Measurements from ENCODE around the gene SETD2. TPM values are rescaled to one million over a fixed set of nuclear protein-coding genes. Genes with fewer than 3 reads are reported as not detected.
"Not testable (repeated sequence)": the region's sequence is repeated elsewhere in the genome, so short reads cannot be mapped to it uniquely, and the experiment has no call there.

Gene SETD2
- polyA plus RNA-seq, 3 donors, result 10.8 to 18.8 (median 15.4) TPM

DNA sequence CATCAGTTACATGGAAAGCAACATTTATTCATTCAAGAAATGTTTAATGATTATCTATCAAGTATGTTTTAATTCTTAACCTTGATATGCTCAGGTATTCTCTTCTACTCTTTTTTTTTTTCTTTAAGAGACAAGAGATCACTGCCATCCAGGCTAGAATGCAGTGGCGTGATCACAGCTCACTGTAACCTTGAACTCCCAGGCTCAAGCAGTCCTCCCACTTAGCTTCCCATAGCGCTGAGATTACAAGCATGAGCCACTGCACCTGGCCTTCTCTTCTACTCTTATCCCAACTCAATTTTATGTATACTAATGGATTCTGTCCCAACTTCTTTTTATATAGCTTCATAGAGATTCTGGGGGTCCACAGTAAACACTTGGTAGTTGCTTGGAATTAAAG lies 50.9 kb downstream of the SETD2 start:
- H3K27ac ChIP-seq (ENCODE audit: low read depth, low read length), result no peak overlapping the region
- 93 to 95% (median 93%) methylated on average over 2 of the region's 2 CpGs for WGBS, 3 donors

DNA sequence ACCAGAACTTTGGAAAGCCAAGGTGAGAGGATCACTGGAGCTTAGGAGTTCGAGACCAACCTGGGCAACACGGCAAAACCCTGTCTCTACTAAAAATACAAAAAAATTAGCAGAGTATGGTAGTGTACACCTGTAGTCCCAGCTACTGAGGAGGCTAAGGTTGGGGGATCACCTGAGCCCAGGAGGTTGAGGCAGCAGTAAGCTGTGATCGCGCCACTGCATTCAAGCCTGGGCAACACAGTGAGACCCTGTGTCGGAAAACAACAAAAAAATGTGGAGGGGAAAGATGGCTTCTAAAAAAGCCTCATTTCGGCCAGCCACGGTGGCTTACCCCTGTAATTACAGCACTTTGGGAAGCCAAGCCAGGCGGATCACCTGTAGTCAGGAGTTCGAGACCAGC lies 54.5 kb downstream of the SETD2 start:
- no peak overlapping the region for H3K27ac ChIP-seq (ENCODE audit: low read depth, low read length)
- WGBS, 3 donors, result 95 to 97% (median 96%) methylated on average over 9 of the region's 9 CpGs

DNA sequence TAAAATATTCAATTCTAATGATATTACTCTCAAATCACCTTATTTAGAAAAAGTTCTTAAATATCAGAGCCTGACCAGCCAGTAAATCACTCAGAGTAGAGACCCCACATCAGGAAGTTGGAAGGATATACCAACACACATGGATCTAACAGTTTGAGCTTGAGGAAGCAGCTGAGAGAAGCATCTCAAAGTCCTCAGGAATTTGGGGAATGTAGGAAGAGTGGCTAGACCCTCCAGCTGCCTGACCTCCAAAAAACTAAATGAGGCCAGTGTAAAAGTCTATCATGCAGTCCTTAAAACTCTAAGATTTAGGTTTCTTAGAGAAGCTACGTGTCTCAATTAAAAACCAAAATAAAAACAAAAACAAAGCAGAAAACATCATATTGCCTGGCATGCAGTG lies 55.4 kb downstream of the SETD2 start:
- H3K27ac ChIP-seq (ENCODE audit: low read depth, low read length), result no peak overlapping the region
- WGBS, 3 donors, result 93 to 96% (median 96%) methylated on average over 1 of the region's 1 CpG

DNA sequence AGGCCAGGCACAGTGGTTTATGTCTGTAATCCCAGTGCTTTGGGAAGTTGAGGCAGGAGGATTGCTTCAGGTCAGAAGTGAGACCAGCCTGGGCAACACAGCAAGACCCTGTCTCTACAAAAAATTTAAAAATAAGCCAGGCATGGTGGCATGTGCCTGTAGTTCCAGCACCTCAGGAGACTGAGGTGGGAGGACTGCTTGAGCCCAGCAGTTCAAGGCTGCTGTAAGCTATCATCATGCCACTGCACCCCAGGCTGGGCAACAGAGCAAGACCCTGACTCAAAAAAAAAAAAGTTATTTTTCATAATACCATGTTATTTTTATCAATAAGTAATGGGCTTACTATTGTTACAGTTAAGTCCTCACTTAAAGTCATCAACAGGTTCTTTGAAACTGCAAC lies 59.7 kb downstream of the SETD2 start:
- no peak overlapping the region for H3K27ac ChIP-seq (ENCODE audit: low read depth, low read length)

DNA sequence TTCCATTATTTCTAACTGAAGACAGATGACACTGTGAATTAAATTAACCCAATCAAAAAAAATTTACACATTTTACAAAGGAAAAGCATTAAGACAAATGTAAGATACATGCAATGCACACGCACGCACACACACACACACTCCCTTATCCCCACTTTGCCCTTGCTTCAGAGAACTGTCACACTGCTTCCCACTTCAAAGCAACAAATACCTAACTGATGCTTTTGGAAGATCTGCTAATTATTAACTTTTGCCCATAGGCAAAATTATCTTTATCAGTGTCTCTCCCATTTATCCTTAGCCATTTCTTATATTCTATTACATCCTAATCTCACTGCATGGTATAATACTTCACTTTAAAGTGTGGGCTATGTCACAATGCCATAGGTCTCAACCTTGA lies 60.3 kb downstream of the SETD2 start:
- no peak overlapping the region for H3K27ac ChIP-seq (ENCODE audit: low read depth, low read length)
- WGBS, 3 donors, result 56 to 80% (median 58%) methylated on average over 2 of the region's 2 CpGs

DNA sequence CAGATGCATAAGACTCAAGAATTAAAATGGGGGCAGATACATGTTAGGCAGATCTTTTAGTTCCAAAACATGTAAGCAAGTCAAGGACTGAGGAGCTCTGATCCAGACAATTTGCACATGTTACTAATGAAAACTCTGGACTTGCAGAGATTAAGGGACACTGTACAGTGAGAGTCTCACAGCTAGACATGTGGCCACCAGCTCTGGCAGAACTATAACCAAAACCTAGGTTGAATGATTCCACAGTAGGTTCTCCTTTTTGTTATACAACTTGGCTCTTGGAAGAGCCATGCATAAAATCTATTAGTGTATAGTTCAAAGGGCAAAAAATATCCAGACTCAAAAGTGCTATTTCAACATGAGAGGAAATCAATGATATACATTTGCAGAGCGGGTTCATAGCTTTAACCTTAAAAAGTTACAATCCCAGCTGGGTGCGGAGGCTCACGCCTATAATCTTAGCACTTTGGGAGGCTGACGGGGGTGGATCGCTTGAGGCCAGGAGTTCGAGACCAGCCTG lies 61.8 kb downstream of the SETD2 start:
- WGBS, 3 donors, result 93 to 99% (median 98%) methylated on average over 6 of the region's 6 CpGs
- H3K27ac ChIP-seq (ENCODE audit: low read depth, low read length), result no peak overlapping the region

DNA sequence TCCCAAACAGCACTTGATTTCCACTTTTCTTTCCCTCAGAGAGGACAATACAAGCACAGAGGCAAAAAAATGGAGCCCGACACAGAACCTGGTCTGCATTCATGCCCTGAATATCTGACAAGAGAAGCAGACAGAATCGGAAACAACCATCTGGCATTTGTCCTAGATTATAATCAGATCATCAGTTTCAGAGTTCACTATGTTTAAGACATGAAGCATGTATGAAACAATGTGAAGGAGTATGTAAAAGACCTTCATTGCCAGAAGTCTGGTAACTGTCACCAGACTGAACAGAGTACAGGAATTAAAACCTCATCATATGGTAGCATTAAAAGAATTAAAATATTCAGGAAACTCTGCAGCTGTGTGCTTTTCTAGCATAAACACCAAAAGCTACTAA lies 65.0 kb downstream of the SETD2 start:
- 70 to 81% (median 75%) methylated on average over 2 of the region's 2 CpGs for WGBS, 3 donors
- H3K27ac ChIP-seq (ENCODE audit: low read depth, low read length), result no peak overlapping the region

DNA sequence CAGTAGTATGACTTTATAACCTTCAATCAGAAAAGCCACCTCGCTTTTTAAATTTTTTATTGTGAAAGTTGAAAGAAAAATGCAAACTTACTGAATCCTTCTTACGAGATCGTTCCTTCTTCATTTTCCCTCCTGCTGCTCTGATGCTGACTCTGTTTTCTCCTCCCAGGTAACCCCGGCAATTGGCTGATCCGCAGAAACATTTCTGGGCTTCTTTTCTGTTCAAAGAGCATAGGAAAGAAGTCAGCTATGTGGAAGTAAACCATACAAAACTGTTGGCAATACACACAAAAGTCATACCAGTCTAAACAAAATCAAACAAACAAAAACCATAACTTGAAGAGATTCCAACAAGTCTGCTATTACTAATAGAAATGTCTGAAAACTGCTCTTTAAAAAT lies 66.0 kb downstream of the SETD2 start:
- 96 to 98% (median 97%) methylated on average over 5 of the region's 5 CpGs for WGBS, 3 donors
- no peak overlapping the region for H3K27ac ChIP-seq (ENCODE audit: low read depth, low read length)

DNA sequence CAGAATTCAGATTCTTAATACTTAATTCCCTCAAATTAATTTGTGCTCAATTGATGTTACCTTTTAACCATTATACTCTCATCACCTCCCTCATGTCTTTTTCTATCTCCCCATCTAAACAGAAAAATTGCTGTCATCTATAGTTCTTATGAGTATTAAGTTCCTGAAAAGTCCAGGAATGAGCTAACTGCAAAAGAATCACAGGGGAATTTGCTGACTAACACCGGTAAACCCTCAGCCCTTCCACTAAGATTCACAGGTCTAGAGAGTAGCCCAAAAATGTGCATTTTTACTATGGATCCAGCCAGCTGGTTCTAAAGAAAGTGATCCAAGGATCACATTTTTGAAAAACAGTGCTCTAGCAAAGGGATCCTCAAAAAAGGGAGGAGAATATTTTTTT lies 67.0 kb downstream of the SETD2 start:
- 54 to 84% (median 64%) methylated on average over 1 of the region's 1 CpG for WGBS, 3 donors
- H3K27ac ChIP-seq (ENCODE audit: low read depth, low read length), result no peak overlapping the region

DNA sequence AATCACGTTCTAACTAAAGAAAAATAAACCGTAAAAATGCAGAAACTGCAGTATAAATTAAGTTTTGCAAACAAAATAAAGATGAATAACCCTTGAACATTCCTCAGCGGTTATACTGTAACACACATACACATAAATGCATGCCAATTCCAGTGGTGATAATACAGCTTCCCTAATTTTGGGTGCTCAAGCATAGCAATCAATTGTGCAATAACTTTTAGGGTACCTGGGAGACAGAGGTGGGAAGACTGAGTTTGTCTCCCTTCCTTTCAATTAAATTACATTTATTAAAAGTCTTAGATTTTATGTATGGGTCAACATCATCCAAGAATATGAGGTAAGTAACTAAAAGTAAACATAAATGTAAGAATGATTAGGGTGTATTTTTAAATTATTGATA lies 71.8 kb downstream of the SETD2 start:
- WGBS, 3 donors, result 90 to 95% (median 94%) methylated on average over 3 of the region's 3 CpGs
- H3K27ac ChIP-seq (ENCODE audit: low read depth, low read length), result no peak overlapping the region

DNA sequence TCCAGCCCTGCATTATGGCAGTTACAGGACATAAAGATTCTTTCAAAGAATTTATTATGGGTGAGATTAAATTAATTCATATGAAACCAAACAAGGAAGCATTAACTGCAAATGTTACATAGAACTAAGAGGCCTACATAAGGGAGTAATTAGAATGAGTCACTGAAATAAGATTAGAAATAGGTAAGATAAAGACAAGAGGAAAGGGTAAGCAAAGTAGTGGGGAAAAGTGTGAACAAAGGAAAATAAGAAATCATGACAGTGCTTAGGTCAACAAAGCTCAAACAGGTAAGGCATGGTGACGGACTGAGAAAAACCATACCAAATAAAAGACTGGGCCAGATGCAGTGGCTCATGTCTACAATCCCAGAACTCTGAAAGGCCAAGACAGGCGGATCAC lies 74.3 kb downstream of the SETD2 start:
- WGBS, 3 donors, result 83 to 92% (median 88%) methylated on average over 2 of the region's 2 CpGs

DNA sequence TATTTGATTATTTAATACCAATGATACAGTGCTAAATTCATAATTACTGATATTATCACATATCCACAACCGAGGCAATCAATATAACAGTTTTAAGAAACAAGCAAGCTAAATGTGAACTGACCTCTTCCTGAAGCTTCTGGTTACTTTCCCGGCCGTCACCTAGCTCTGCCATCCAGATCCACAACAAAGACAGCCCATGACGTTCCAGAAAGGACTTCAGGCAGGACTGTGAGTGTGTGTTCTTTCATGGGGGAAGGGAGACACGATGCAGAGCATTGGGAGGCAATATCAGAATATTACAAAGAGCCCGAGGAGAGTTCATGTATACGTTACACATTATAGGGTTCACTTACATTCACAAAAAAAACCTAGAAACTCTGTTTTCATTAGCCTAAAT lies 77.8 kb downstream of the SETD2 start:
- 87 to 97% (median 96%) methylated on average over 7 of the region's 7 CpGs for WGBS, 3 donors
- no peak overlapping the region for H3K27ac ChIP-seq (ENCODE audit: low read depth, low read length)

More for the DNA sequence above, 74.3 kb downstream of the SETD2 start:
- no peak overlapping the region for H3K27ac ChIP-seq (ENCODE audit: low read depth, low read length)

DNA sequence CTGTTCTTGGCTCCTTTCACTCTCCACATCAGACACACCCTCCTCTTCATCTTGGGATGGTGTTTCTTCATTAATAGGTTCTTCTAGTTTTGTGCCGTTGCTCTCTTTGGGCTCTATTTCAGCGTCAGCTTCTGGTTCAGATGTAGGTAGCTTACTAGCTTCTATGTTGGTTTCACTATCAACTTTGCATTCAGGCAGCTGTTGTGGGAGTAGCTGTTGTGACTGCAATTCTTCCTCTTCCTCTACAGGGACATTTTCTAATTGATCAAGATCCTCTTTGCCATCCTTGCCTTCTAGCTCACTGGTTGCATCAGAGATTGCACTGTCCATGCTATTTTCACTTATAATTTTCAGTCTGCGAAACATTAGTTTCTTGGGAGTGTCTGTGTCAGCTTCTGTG lies 80.1 kb downstream of the SETD2 start:
- no peak overlapping the region for H3K27ac ChIP-seq (ENCODE audit: low read depth, low read length)
- WGBS, 3 donors, result 51 to 92% (median 67%) methylated on average over 3 of the region's 3 CpGs

DNA sequence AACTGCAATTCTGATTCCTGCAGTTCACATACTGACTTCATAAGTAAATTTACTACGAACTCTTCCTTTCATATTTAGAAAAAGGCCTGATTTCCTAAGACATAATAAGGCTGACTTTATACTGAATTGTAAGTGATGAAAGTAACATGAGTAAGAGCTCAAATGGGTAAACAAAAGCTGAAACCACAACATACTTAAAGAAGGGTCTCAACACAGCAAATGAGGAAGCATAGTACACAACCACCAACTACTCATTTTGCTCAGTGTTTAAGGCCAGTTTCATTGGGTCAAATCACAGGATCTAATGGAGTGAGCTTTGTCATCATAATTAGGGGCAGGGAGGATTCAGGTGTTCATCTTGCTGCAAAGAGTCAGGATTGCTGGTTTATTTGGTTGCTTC lies 81.4 kb downstream of the SETD2 start:
- H3K27ac ChIP-seq (ENCODE audit: low read depth, low read length), result no peak overlapping the region
- 64 to 98% (median 75%) methylated on average over 1 of the region's 1 CpG for WGBS, 3 donors

DNA sequence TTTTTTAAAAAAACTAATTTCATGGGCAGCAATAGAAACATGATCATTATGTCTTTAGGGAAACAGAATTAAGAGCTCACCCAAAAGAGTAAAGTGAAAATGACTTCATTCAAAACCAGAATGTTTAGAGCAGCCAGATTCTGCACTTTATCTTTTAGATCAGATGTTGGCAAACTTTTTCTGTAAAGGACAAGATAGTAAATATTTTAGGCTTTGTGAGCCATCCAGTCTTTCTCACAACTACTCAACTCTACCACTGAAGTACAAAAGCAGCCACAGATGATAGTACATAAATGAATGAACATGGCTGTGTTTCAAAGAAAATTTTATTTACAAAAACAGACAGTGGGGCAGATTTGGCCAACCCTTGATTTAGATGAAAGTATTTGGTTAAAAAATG lies 84.5 kb downstream of the SETD2 start:
- H3K27ac ChIP-seq (ENCODE audit: low read depth, low read length), result no peak overlapping the region

DNA sequence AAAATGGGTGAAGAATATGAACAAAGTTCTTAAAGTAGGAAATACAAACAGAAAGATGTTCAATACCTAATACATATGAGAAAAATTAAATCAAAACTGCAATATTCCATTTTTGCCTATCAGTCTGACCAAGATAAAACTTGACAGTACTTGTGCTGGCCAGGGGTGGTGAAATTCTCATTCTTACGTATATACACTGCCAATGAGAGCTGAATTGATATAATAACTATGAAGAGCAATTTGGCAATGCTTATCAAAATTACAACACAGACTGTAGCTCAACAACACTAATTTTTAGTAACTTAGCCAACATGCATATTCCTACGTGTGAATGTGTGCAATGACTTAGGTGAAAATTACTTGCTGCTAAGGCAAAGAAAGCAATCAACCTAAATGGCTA lies 90.2 kb downstream of the SETD2 start:
- WGBS, 3 donors, result 52 to 70% (median 59%) methylated on average over 2 of the region's 2 CpGs
- H3K27ac ChIP-seq (ENCODE audit: low read depth, low read length), result no peak overlapping the region

DNA sequence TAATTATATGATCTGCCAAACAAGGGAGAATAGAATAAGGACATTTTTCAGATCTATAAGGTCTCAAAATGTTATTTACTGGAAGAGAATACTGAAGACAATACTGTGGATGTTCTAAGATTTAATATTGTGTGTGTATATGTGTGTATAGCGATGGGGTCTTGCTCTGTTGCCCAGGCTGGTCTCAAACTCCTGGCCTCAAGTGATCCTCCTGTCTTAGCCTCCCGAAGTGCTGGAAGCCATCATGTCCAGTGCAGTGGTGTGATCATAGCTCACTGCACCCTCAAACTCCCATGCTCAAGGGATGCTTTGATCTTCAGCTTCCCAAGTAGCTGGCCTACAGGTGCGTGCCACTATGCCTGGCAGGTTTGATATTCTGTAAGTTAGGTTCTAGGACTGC lies 93.1 kb downstream of the SETD2 start:
- no peak overlapping the region for H3K27ac ChIP-seq (ENCODE audit: low read depth, low read length)
- 95 to 100% (median 97%) methylated on average over 3 of the region's 3 CpGs for WGBS, 3 donors

DNA sequence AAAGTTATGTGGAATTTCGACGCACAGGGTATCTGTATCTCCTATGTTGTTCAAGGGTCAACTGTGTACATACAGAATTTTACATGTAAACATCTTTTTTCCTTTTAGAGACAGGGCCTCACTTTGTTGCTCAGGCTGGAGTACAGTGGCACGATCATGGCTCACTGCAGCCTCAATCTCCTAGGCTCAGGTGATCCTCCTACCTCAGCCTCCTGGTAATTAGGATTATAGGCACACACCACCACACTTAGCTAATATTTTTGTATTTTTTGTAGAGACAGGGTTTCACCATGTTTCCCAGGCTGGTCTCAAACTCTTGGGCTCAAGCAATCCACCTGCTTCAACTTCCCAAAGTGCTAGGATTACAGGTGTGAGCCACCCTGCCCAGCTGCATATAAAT lies 97.7 kb downstream of the SETD2 start:
- not testable (repeated sequence) for H3K27ac ChIP-seq (ENCODE audit: low read depth, low read length)
- 95 to 98% (median 97%) methylated on average over 3 of the region's 3 CpGs for WGBS, 3 donors

DNA sequence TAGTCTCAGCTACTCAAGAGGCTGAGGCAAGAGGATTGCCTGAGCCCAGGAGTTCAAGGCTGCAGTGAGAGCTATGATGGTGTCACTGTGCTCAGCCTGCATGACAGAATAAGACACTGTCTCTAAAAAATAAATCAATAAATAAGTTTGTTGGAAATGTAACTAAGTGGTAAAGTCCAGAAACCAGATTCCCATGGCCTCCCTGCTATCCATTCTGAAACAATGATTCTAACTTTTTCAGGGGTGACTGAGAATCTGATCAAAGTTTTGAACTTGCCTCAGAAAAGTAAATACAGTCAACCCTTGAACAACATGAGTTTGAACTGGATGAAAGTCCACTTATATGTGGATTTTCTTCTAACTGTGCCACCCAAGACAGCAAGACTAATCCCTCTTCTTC lies 98.2 kb downstream of the SETD2 start:
- no peak overlapping the region for H3K27ac ChIP-seq (ENCODE audit: low read depth, low read length)

DNA sequence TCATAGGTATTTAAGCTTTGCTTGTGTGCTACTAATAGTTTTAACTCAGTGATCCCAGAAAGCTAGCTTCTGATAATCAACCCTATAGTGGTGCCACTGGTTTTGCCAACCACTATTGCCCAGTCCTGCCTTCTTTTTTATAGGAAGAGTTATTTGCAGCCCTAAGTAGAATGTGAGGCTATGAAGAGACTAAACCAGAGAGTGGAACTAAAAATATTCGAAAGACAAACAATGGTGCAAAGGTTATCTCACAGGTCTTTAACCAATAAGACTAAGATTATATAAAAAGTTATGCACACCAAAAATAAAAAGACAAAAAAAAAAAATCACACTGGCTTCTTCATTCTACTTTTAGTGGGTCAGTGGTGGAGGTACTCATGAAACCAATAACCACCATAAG lies 98.9 kb downstream of the SETD2 start:
- H3K27ac ChIP-seq (ENCODE audit: low read depth, low read length), result no peak overlapping the region
- 66 to 97% (median 88%) methylated on average over 1 of the region's 1 CpG for WGBS, 3 donors

DNA sequence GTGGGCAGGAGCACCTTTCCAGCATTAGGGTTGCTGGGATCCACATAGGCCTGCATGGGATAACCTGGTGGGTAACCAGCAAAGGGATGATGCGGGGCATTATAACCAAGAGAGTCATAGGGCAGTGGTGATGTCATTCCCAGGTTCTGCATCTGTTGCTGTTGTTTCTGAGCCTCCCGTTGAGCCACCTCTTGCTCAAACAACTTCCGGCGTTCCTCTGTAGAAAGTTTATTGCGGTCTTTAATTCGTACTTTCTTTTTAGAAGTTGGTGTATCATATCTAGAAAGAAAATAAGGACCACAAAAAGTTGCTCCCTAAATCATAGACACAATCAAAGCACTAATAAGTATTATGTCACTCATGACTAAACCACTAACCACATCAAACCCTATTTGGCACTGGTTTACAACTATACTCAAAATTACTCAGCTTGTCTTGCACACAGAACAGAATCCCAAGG lies 106.7 kb downstream of the SETD2 start:
- WGBS, 3 donors, result 77 to 94% (median 80%) methylated on average over 6 of the region's 6 CpGs
- no peak overlapping the region for H3K27ac ChIP-seq (ENCODE audit: low read depth, low read length)
